ENCODE results near the gene HPN.

Gene HPN

DNA sequence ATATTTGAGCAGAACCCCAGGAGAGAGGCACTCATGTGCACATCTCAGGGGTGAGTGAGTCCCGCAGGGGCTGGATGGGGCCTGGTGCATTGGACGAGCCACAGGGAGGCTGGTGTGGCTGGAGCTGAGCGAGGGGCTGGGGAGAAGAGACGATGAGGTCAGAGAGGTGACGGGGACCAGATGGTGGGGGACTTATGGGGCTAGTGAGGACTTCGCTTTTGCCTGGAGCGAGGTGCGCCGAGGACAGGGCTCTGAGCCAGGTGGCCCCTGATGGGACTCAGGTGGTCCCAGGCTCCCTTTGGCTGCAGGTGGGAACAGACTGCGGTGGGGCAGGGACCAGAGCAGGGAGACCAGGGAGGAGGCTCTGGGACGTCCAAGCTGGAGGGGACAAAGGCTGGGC, 67.2 kb downstream of the HPN start:
- DNase-seq = no peak

DNA sequence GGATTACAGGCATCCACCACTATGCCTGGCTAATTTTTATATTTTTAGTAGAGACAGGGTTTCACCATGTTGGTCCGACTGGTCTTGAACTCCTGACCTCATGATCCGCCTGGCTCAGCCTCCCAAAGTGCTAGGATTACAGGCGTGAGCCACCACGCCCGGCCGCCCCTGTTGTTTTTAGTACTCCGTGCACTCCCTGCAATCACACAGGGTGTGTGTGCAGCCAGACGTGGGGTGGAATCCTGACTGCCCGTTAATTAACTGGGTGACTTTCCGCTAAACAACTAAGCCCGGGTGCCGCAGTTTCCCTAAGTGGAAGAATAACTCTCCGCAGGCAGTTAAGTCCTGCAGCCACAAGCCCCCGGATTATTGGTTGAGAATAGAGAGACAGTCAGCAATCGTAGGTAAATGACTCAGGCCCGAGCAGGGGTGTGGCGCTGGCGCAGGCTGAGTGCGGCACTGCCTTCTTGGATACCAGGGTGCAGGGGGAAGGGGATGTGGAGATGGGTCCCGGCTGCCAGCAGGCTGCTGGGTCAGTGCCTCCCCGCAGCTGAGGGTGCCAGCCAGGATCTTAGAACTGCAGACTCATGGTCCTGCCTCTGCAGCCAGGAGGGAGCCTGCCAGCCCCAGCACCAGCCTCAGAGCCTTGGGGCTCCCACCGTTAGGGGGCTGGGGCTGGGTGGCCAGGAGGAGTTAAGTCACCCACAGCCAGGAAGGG, 68.0 kb downstream of the HPN start:
- no peak for DNase-seq

DNA sequence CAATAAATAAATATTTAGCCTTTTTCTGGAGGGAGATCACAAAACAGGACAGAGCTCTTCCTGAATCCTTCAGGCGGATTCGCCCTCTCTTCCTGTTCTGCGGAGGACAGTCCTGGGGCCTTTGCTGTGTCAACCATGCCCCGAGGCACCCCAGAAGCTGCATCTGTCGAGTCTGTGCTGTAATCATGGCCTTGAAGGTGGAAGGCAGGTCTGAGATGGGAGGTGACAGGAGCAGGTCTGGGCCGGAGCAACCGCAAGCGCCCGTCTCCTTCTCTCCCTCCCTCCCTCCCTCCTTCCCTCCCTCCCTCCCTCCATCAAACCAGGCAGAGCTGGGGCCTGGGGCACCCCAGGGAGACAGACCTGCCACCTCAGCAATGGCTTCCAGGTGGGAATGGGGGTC, 69.5 kb downstream of the HPN start:
- no peak for DNase-seq

DNA sequence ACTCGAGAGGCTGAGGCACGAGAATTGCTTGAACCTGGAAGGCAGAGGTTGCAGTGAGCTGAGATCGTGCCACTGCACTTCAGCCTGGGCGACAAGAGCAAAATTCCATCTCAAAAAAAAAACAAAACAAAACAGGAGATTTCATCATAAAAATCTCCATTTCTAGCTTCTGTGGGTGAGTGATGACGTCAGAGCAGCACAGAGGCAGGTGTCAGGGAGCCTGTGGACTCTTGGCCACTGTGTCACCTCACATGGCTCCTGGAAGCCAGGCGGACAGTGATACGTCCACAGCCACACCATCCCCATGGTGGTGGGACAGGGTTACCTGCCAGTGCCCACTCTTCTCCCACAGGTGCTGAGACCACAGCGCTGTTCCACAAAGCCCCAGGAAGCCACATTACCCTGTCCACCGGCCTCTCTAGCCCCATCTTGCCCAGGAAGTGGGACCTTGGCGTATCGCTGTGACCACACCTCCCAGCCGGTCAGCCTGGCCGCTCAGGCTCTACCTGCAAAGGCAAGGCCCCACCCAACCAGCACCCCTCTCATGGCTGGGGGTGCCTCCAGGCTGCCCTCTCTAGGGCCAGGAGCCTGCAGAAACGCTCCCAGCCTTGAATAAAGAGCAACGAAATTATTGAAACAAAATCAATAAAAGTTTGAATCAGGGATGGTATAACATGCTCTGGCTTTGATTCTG, 71.6 kb downstream of the HPN start:
- no peak for DNase-seq

DNA sequence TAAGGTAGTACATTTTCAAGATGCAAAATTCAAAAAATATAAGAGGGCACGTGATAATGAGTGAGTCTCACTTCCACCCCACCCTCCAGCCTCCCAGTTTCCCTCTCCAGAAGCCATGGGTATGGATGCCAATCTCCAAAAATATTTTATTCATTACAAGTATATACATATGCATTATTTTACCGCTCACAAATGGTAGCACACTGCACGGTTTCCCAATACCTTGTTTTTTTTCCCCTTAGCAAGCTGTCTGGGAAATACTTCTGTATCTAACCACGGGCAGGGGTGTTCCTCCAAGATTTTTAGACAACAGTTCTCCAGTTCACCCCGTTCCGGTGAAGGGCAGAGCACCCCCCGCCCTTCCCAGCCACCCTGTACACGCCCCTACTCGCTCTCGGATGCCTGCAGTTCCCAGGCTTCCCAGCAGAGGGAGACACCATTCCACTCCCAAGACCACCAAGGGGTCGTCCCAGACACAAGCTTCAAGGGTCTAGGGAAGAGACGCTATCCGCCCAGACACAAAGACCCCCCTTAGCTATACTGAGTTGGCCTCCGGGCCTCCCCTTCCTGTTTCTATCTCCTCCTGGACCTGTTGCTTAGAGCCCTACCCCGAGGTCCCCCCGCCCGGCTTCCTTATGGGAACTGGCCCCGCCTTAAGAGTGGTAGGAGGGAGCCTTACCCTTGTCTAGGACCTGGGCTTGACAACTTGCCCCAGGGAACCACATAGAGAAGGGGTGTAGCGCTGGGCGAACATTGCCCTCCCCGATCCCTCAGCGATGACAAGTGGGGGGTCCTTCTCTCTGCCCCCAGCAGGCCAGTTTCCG, 73.0 kb downstream of the HPN start:
- no peak for DNase-seq

DNA sequence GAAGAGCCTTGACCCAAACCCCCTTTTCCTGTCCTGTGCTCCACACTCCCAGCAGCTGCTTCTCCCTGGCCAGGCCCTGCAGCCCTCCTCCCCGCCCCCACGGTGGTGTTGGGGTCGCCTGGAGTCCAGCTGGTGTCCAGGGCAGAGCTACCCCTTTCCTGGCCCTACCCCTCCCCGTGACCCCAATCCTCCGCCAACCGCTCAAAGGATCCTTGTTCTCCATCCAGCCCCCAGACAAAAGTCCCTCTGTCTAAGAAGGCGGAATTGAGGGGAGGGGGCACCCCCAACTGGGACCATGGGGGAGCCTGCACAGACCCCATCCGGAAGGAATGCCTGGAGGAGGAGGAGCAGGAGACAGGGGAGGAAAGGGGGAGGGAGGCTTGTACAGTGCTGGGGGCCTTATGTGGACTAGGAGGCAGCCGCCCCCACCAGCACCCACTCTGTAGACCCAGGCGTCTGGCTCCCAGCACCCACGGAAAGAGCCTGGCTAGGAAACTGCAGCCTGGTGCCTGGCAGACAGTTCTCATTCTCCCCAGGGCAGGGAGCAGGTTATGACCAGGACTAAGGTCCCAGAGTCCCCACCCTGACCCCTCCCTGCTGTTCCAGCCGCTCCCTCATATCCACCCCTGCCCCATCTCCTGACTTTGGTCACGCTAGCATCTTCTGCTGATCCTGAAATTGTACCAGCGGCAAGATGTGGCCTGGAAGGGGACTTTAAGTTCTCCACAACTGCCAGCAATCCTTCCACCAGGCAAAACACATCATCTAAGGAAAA, 73.8 kb downstream of the HPN start, which contains the start of gene FXYD3:
Gene FXYD3 (plus strand): TSS at position 647 of the 775 bp plus-strand sequence. CDS start 3,554 bp downstream, outside the sequence.
- DNase-seq = no peak

All from NCI-H510A (cell line).